Osteoblast (primary cell): Measurements from ENCODE around the gene DCD. TPM values are rescaled to one million over a fixed set of nuclear protein-coding genes. Genes with fewer than 3 reads are reported as not detected.

Source experiments
- DNase-seq: peaks from one replicate; pipeline ENCODE4 v3.0.0; 2011; ENCODE audit warnings: low spot score, mixed read lengths; ENCODE audit not compliant: insufficient read length; ENCODE audit errors: missing footprints
- H2AFZ ChIP-seq: 2 replicates; pipeline ENCODE4 v1.6.0; 2011; ENCODE audit warnings: mild to moderate bottlenecking, low read length
- H3K27ac ChIP-seq: 2 replicates; pipeline ENCODE4 v1.5.1; 2011; ENCODE audit warnings: mild to moderate bottlenecking, low read depth, low read length, moderate library complexity
- H3K27me3 ChIP-seq: 2 replicates; pipeline ENCODE4 v1.6.0; 2012; ENCODE audit warnings: mild to moderate bottlenecking, control low read depth, inconsistent platforms, low read length, moderate library complexity; ENCODE audit not compliant: insufficient read depth
- H3K36me3 ChIP-seq: 2 replicates; pipeline ENCODE4 v1.5.1; 2011; ENCODE audit warnings: mild to moderate bottlenecking, low read length, control low read depth, moderate library complexity; ENCODE audit not compliant: insufficient read depth
- H3K4me1 ChIP-seq: 2 replicates; pipeline ENCODE4 v1.5.1; 2011; ENCODE audit warnings: mild to moderate bottlenecking, low read length, control low read depth, moderate library complexity; ENCODE audit not compliant: insufficient read depth
- H3K4me2 ChIP-seq: 2 replicates; pipeline ENCODE4 v1.6.0; 2011; ENCODE audit warnings: mild to moderate bottlenecking, low read length; ENCODE audit not compliant: insufficient read depth
- H3K4me3 ChIP-seq: fragments of 200-600 bp; sonication (generic); 3 replicates; pipeline ENCODE4 v1.5.1; 2012; ENCODE audit warnings: mild to moderate bottlenecking, low read length, inconsistent platforms; ENCODE audit not compliant: insufficient read depth
- H3K79me2 ChIP-seq: 2 replicates; pipeline ENCODE4 v1.6.0; 2012; ENCODE audit warnings: mild to moderate bottlenecking, low read length, control low read depth, inconsistent platforms; ENCODE audit not compliant: insufficient read depth
- H3K9me3 ChIP-seq: 2 replicates; pipeline ENCODE4 v1.5.1; 2011; ENCODE audit warnings: low read depth, low read length, control low read depth
- H4K20me1 ChIP-seq: 2 replicates; pipeline ENCODE4 v1.6.0; 2012; ENCODE audit warnings: mild to moderate bottlenecking, low read length, control low read depth; ENCODE audit not compliant: insufficient read depth
- CTCF ChIP-seq: IDR thresholded peaks from 2 replicates; pipeline ENCODE4 v1.5.1; 2011; ENCODE audit warnings: mild to moderate bottlenecking, low read depth, low read length, moderate library complexity; ENCODE audit errors: extremely low read depth
- total RNA-seq: library from RNA; depleted of rRNA; stranded (reverse); fragments of >200 nt; gene quantifications from 2 replicates; pipeline ENCODE4 v1.2.3, GENCODE V29; 2012

DCD gene
- total RNA-seq, 1 donor, result not detected

GRCh38 chr12:54601841-54602240 lies 46.3 kb downstream of the DCD start:
- H2AFZ ChIP-seq, result no peak overlapping the region
- no peak for TF ChIP-seq CTCF
- H3K4me1 ChIP-seq, result no peaks in the 10 kb centered on the region
- no peak overlapping the region for H3K4me2 ChIP-seq
- no peaks in the 10 kb centered on the region for H3K36me3 ChIP-seq
- no peak overlapping the region for H3K4me3 ChIP-seq
- DNase-seq, result no peak
- H3K27me3 ChIP-seq, result peaks cover 12% of the 10 kb centered on the region
- H3K79me2 ChIP-seq, result no peaks in the 10 kb centered on the region
- H3K27ac ChIP-seq, result no peak overlapping the region
- no peaks in the 10 kb centered on the region for H3K9me3 ChIP-seq
- H4K20me1 ChIP-seq, result no peaks in the 10 kb centered on the region

GRCh38 chr12:54598970-54599369 lies 49.2 kb downstream of the DCD start:
- Histone ChIP-seq H2AFZ (no peak overlapping the region), H4K20me1 (no peaks in the 10 kb centered on the region), H3K4me3 (no peak overlapping the region), H3K9me3 (no peaks in the 10 kb centered on the region), H3K4me1 (no peaks in the 10 kb centered on the region), H3K4me2 (no peak overlapping the region), H3K27ac (no peak overlapping the region), H3K27me3 (peaks cover 14% of the 10 kb centered on the region), H3K79me2 (no peaks in the 10 kb centered on the region), H3K36me3 (no peaks in the 10 kb centered on the region)
- TF ChIP-seq CTCF, result no peak
- no peak for DNase-seq

DNA sequence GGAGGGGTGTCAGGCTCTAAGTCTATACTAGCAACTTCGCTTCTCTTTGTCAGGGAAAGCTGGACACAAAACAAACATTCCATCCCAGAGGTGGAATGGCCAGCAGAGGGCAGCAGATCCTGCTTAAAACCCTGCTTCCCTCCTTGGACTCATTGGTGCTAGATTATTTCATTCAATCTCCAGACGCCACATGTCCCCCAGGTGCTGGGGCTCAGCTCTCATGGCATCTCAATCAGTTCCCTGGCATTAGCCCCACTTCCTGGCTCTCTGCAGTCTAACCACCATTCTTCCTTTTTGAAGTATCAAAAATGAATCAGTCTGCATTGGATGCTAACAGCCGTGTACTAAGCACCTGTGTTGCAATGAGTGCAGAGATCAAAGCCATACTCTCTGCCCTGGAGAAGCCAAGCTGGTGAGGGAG lies 51.6 kb downstream of the DCD start:
- no peak overlapping the region for H3K4me2 ChIP-seq
- H4K20me1 ChIP-seq, result no peaks in the 10 kb centered on the region
- TF ChIP-seq CTCF, result peak; percentile 97
- peaks cover 16% of the 10 kb centered on the region for H3K27me3 ChIP-seq
- no peaks in the 10 kb centered on the region for H3K4me1 ChIP-seq
- no peak overlapping the region for H3K4me3 ChIP-seq
- peak; percentile 92 for DNase-seq
- H3K36me3 ChIP-seq, result no peaks in the 10 kb centered on the region
- no peaks in the 10 kb centered on the region for H3K79me2 ChIP-seq
- no peaks in the 10 kb centered on the region for H3K9me3 ChIP-seq
- no peak overlapping the region for H3K27ac ChIP-seq
- H2AFZ ChIP-seq, result no peak overlapping the region

DNA sequence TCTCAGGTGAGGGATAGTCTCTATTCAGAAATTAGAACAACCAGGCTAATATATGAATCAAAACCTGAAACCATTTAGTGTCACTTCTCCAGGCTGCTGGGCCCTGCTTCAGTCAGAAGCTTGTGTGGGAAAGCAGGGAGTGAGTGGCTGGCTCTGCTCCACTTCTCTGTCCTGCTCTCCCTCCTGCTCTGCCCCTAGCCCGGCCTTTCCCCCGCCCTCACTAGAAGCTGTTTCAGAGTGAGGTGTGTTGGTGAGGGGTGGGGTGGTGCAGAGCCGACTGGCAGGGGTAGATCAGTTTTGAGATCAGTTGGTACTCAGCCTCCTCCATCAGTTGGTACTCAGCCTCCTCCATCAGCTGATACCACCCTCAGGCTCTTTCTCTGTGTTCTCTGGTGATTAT lies 52.7 kb downstream of the DCD start:
- H3K4me2 ChIP-seq, result no peak overlapping the region
- DNase-seq, result no peak
- H3K9me3 ChIP-seq, result no peaks in the 10 kb centered on the region
- no peak for TF ChIP-seq CTCF
- H3K27me3 ChIP-seq, result peaks cover 16% of the 10 kb centered on the region
- no peak overlapping the region for H2AFZ ChIP-seq
- H3K79me2 ChIP-seq, result no peaks in the 10 kb centered on the region
- no peak overlapping the region for H3K27ac ChIP-seq
- H3K4me3 ChIP-seq, result no peak overlapping the region
- H3K4me1 ChIP-seq, result no peaks in the 10 kb centered on the region
- no peaks in the 10 kb centered on the region for H3K36me3 ChIP-seq
- H4K20me1 ChIP-seq, result no peaks in the 10 kb centered on the region

Other genes starting within 250 kb of the DCD start
- gene ITGA5, start 229.1 kb downstream of the DCD start, total RNA-seq, result 336 and 401 TPM in 2 replicates
- gene GTSF1, start 174.8 kb downstream of the DCD start, total RNA-seq, result not detected in 2 replicates
- gene NCKAP1L, start 150.6 kb downstream of the DCD start, total RNA-seq, result under 0.01 and 0.36 TPM in 2 replicates
- under 0.01 TPM in 1 of 2 replicates, not detected in the other for gene PDE1B, start 98.8 kb downstream of the DCD start, total RNA-seq
- gene PPP1R1A, start 59.7 kb downstream of the DCD start, total RNA-seq, result 0.36 TPM in 1 of 2 replicates, not detected in the other
- not detected in 2 replicates for gene LACRT, start 13.5 kb downstream of the DCD start, total RNA-seq
- gene MUCL1, start 206.2 kb upstream of the DCD start, total RNA-seq, result not detected in 2 replicates